GM19328 (cell line): ENCODE data around the gene YPEL2.
"Not testable (repeated sequence)": the region's sequence is repeated elsewhere in the genome, so short reads cannot be mapped to it uniquely, and the experiment has no call there.

ENCODE experiments used
- ATAC-seq: cut with Tn5 transposase; IDR thresholded peaks from one replicate; pipeline ENCODE4 v1.9.1; 2021; ENCODE audit warnings: mild to moderate bottlenecking, moderate library complexity; ENCODE audit not compliant: unreplicated experiment

YPEL2 gene

GRCh38 chr17:59331129-59331928 lies at the start of gene YPEL2:
YPEL2 (plus strand) TSS chr17:59331655; CDS start chr17:59353410, 21,755 bp downstream.
- peak; percentile 96 for ATAC-seq

DNA sequence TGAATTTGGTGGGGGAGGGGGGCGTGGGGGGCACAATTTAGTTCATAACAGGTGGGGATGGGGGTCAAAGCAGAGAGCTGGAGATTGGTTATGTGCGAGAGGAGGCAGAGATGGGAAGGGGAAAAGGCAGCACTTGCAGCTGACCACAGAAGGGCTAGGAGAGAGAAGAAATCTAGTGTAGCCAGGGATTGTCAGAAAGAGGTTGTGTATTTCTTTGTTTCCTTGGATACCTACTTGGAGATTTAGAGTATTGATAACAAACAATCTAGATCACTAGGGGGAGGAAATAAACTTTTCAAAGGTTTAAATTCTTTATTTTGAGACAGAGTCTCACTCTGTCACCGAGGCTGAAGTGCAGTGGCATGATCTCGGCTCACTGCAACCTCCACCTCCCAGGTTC lies 47.1 kb upstream of the YPEL2 start:
- ATAC-seq, result no peak

GRCh38 chr17:59287452-59287851 lies 44.0 kb upstream of the YPEL2 start:
- ATAC-seq, result no peak

GRCh38 chr17:59287891-59288290 lies 43.6 kb upstream of the YPEL2 start:
- no peak for ATAC-seq

DNA sequence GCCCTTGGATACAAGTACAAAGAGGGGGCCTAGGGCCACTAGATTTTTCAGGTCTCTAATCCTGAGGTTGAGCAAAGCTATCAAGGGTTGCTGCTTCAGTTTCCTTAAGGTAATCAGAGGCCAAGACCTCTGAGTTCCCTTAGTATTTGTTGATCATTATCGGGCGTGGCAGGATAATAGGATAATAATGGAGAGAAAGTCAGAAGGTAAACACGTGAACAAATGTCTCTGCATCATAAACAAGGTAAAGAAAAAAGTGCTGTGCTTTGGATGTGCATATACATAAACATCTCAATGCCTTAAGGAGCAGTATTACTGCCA lies 41.5 kb upstream of the YPEL2 start:
- ATAC-seq, result no peak

DNA sequence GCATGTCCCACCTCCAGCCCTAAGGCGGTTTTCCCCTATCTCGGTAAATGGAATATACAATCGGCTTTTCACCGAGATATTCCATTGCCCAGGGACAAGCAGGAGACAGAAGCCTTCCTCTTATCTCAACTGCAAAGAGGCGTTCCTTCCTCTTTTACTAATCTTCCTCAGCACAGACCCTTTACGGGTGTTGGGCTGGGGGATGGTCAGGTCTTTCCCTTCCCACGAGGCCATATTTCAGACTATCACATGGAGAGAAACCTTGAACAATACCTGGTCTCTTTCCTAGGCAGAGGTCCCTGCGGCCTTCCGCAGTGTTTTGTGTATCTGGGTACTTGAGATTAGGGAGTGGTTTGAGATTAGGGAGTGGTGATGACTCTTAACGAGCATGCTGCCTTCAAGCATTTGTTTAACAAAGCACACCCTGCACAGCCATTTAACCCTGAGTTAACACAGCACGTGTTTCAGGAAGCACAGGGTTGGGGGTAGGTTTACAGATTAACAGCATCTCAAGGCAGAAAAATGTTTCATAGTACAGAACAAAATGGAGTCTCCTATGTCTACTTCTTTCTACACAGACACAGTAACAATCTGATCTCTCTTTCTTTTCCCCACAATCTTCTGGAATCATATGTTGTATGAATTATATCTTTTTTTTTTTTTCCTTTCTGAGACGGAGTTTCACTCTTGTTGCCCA lies 41.0 kb upstream of the YPEL2 start:
- not testable (repeated sequence) for ATAC-seq

DNA sequence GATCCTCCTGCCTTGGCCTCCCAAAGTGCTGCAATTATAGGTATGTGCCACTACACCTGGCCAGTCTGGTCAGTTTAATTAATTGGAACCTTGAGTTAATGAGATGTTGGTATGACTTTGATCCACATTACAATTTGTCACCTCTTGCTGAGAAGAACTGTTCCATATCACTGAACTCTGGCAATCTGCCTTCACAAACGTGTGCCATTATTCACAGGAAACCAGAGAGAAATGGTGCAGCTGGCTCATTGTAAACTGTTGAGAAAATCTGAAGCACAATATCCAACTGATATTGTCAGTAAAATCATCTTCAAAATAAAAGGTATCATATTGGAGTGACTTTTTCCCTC lies 39.3 kb upstream of the YPEL2 start:
- no peak for ATAC-seq

GRCh38 chr17:59296190-59296589 lies 35.3 kb upstream of the YPEL2 start:
- ATAC-seq, result no peak

DNA sequence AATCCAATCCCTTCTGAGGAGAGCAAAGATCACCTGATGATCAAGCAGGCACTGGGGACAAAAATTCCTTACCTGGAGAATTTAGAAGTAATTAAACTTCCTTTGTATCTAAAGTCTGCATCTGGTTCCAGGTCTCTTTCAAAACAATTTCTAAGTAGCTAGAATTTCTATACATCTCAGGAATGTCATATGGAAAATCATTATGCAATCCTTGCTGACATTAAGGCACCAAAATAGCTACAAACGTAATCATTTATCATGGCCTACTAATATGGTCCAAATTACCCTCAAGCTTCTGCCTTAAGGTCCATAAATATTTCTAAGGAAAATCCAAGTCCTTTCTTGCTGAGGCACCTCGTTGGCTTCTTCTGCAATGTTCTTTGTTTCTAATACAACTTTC lies 32.9 kb upstream of the YPEL2 start:
- ATAC-seq, result no peak

DNA sequence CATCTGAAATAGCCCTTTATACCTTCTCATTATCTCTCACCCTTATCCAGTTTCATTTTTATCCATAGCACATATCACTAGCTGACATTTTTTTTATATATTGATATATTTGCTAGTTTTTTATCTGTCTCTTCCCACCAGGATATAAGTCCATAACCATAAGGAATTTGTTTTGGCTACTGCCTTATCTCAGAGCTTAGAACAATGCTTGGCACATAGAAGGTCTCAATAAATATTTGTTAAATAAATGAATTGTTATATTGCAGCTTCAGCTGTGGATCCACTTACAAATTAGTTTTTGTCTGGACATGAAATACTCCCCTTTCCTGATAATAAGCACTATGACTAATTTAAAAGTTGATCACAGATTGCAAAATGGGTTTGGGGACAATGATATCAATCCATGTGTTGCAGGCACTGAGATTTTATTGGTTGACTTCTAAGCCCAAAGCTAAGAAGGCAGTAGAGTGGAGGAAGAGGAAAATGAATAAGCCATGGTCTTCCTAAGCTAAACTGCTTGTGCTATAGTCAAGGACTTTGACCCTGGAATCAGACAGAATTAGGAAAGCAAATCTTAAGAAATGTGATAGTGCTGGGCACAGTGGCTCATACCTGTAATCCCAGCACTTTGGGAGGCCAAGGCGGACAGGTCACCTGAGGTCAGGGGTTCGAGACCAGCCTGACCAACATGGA lies 31.9 kb upstream of the YPEL2 start:
- ATAC-seq, result no peak

GRCh38 chr17:59300941-59301340 lies 30.5 kb upstream of the YPEL2 start:
- ATAC-seq, result no peak

DNA sequence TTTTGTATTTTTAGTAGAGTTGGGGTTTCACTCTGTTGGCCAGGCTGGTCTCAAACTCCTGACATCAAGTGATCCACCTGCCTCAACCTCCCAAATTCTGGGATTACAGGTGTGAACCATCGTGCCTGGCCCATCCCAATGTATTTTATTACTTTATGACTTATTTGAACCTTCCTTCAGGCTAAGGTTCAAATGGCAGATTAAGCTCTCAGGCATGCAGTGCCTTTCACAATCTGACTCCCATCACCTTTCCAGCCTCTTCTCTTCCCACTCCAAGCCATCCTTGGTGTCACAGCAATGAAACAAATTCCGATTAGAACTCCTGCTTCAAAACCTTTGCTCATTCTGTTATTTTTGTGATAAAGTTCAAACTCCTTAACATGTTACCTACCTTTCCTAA lies 26.6 kb upstream of the YPEL2 start:
- ATAC-seq, result no peak

GRCh38 chr17:59310263-59310920 lies 21.1 kb upstream of the YPEL2 start:
- ATAC-seq, result no peak

DNA sequence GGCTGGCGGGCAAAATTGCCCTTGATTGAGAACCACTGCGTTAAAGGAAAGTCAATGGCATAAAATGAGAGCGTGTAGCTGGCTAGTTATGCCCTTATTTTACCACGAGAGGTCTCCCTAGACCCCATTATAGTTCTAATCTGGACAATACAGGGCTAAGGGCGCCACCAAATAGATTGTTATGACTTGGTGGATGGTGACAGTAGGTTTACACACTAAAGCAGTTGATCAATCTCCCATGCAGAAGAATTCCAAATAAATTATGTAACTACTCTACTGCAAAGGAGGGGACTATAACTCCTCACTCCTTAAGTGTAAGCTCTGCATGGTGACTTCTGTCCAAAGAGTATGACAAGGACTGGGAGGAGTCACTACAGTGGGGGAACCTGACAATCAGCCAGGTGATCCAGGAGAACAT lies 20.4 kb upstream of the YPEL2 start:
- no peak for ATAC-seq

GRCh38 chr17:59311521-59311920 lies 19.9 kb upstream of the YPEL2 start:
- ATAC-seq, result not testable (repeated sequence)

DNA sequence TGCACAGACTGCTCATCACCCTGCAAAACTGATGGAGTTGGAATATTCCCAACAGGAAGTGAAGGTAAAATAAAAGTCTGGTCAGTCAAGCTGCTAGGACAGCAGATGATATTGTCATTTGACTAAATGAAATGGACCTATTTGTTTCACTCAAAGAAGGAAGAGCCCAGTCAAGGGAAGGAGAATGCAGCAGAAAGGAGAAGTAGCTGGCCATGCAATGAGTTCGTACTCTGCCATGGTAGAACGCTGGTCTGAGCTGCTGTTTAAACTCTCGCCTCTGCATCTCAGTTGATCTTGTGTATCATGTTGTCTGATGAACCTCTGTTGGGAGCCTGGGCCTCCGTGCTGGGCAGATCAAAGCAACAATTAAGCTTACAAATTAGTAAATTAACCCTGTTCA lies 15.6 kb upstream of the YPEL2 start:
- no peak for ATAC-seq

GRCh38 chr17:59327121-59327980 lies 4.1 kb upstream of the YPEL2 start:
- ATAC-seq, result no peak

DNA sequence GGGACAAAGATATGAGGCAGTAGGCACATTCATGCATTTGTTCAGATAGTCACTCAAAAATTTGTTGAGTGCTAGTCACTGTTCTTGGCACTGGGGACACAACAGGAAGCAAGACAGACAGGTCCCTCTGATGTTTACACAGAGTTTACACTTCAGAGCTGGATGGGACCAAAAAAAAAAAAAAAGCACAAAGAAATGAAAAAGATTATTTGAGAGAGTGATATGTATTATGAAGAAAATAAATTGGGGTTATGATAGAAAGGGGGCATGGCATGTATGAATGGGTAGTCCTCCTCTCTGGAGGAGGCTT lies 3.5 kb upstream of the YPEL2 start:
- ATAC-seq, result no peak

DNA sequence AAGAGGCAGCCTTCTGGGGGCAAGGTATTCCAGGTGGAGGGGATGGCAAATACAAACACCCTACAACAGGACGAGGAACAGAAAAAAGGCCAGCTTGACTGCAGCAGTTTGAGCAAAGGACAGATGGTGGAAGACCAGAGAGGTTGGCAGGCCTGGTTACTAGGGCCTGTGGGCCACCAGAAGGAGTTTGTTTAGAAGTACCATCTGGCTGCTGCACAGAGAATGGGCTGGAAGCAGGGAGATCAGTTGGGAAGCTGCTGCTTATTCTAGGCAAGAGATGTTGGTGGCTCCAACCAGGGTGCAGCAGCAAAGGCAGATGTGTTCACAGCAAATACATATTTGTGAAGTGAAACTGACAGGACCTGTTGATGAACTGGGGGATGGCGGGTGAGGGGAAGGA lies 2.9 kb upstream of the YPEL2 start:
- no peak for ATAC-seq

- no peak for ATAC-seq
Observed at GRCh38 chr17:59329176-59330052, 2.0 kb upstream of the YPEL2 start.
